K562 (cell line): ENCODE data around the gene SLC25A33. TPM values are rescaled to one million over a fixed set of nuclear protein-coding genes. Genes with fewer than 3 reads are reported as not detected.

Source experiments
- ATAC-seq: fragments of 200-7000 bp; cut with Tn5 transposase; 3 replicates; pipeline ENCODE4 v1.9.1; 2020; ENCODE audit warnings: moderate library complexity
- BruUV-seq: library from RNA; stranded (reverse); fragments of 400-500 nt; replicated peaks from 2 replicates; lab custom pipeline; 2021; lab: Mats Ljungman, UMichigan
- CTCF ChIA-PET: fragments of 300-600 bp; formaldehyde crosslinking; extraction: SDS; loops from one replicate; lab custom pipeline; 2021; ENCODE audit warnings: low intra/inter-chr PET ratio; lab: Yijun Ruan, JAX
- POLR2A ChIA-PET: fragments of 300-600, 350-650 bp; sonication (Branson Sonifier 250); formaldehyde crosslinking; extraction: SDS; loops from one replicate; lab custom pipeline; 2021; ENCODE audit warnings: antibody characterized with exemption, inconsistent platforms; lab: Yijun Ruan, JAX
- DNase-seq, 4 experiments: peaks; one replicate each; pipeline versions ENCODE4 v3.0.0 to v3.0.0-alpha.2; 2011 to 2018; ENCODE audit warnings: low spot score in 3 of 4, mixed read lengths in 3 of 4; ENCODE audit errors: extremely low read depth in 1 of 4
- FAIRE-seq: peaks from 2 replicates; lab custom pipeline; 2011; peaks lifted over from hg19 to GRCh38; lab: Jason Lieb, UNC
- H2AFZ ChIP-seq: 2 replicates; pipeline ENCODE4 v1.6.0; 2011; ENCODE audit warnings: low read depth, low read length, control low read depth, inconsistent platforms
- H3K27ac ChIP-seq: fragments of 200-600 bp; 3 replicates; pipeline ENCODE4 v1.8.0; 2011; ENCODE audit warnings: low read depth, mild to moderate bottlenecking, control low read depth, inconsistent platforms, low read length, moderate library complexity, mixed read lengths; ENCODE audit errors: extremely low read depth
- H3K27me3 ChIP-seq, 2 experiments: fragments of 300-600 bp in 1 of 2; 2 replicates in 1 of 2; 3 replicates in 1 of 2; pipeline versions ENCODE4 v1.6.0 to v1.8.0; 2011; ENCODE audit warnings: inconsistent platforms in 2 of 2, low read length in 2 of 2, mild to moderate bottlenecking in 1 of 2, mixed read lengths in 1 of 2, moderate library complexity in 1 of 2; ENCODE audit not compliant: control insufficient read depth in 2 of 2, insufficient read depth in 2 of 2
- H3K36me3 ChIP-seq: fragments of 300-600 bp; 3 replicates; pipeline ENCODE4 v1.8.0; 2011; ENCODE audit warnings: mild to moderate bottlenecking, low read length, inconsistent platforms; ENCODE audit not compliant: control insufficient read depth, insufficient read depth
- H3K4me1 ChIP-seq, 2 experiments: fragments of 200-600 bp in 1 of 2; replicated peaks in 1 of 2; 2 replicates in 1 of 2; 3 replicates in 1 of 2; pipeline versions ENCODE4 v1.5.1 to v1.8.0; 2011; ENCODE audit warnings: inconsistent platforms in 2 of 2, low read length in 2 of 2, mild to moderate bottlenecking in 1 of 2, mixed read lengths in 1 of 2, moderate library complexity in 1 of 2; ENCODE audit not compliant: control insufficient read depth in 2 of 2, insufficient read depth in 2 of 2
- H3K4me2 ChIP-seq: 2 replicates; pipeline ENCODE4 v1.6.1; 2011; ENCODE audit warnings: low read length, control low read depth, inconsistent platforms, mixed read lengths; ENCODE audit not compliant: insufficient read depth
- H3K4me3 ChIP-seq: fragments of 200-600 bp; sonication (generic), shearing (Covaris generic); 2 replicates; pipeline ENCODE4 v1.5.1; 2016; ENCODE audit warnings: control low read depth, inconsistent platforms
- H3K79me2 ChIP-seq: fragments of 200-600 bp; 3 replicates; pipeline ENCODE4 v1.8.0; 2011; ENCODE audit warnings: low read length, inconsistent platforms; ENCODE audit not compliant: control insufficient read depth, insufficient read depth
- H3K9ac ChIP-seq, 2 experiments: 2 replicates each; pipeline versions ENCODE4 v1.6.0 to v1.6.1; 2011; ENCODE audit warnings: low read depth in 2 of 2, low read length in 2 of 2, control low read depth in 1 of 2, inconsistent platforms in 1 of 2, mild to moderate bottlenecking in 1 of 2, mixed read lengths in 1 of 2; ENCODE audit not compliant: insufficient read depth in 1 of 2
- H3K9me1 ChIP-seq: one replicate; pipeline ENCODE4 v1.6.0; 2011; ENCODE audit warnings: inconsistent platforms, mild to moderate bottlenecking, low read length, moderate library complexity; ENCODE audit not compliant: control insufficient read depth, insufficient read depth
- H3K9me3 ChIP-seq: replicated peaks from 2 replicates; pipeline ENCODE4 v1.5.1; 2011; ENCODE audit warnings: low read depth, low read length, inconsistent platforms; ENCODE audit not compliant: control insufficient read depth, insufficient read depth
- H4K20me1 ChIP-seq: replicated peaks from 2 replicates; pipeline ENCODE4 v1.6.1; 2011; ENCODE audit warnings: low read length, inconsistent platforms, mixed read lengths; ENCODE audit not compliant: control insufficient read depth, insufficient read depth
- CHD2 ChIP-seq: IDR thresholded peaks from 2 replicates; pipeline ENCODE4 v1.6.1; 2011; ENCODE audit warnings: low read depth, low read length
- DMBX1 ChIP-seq: fragments of 250-450 bp; sonication (Bioruptor Pico); IDR thresholded peaks from 2 replicates; pipeline ENCODE4 v1.8.0; 2022; ENCODE audit warnings: inconsistent platforms, mild to moderate bottlenecking, moderate library complexity, borderline replicate concordance
- KAT7 ChIP-seq: sonication (generic); formaldehyde crosslinking; IDR thresholded peaks from 2 replicates; pipeline ENCODE4 v1.8.0; 2022; ENCODE audit warnings: missing genetic modification reagents, mild to moderate bottlenecking, borderline replicate concordance
- NR2F6 ChIP-seq: fragments of 450-650 bp; formaldehyde crosslinking; IDR thresholded peaks from 2 replicates; pipeline ENCODE4 v1.4.0; 2020; ENCODE audit warnings: mild to moderate bottlenecking
- NR3C1 ChIP-seq: sonication (generic); formaldehyde crosslinking; IDR thresholded peaks from 2 replicates; pipeline ENCODE4 v1.8.1; 2022; ENCODE audit warnings: missing genetic modification reagents
- POLR2A ChIP-seq: fragments of 450-650 bp; conservative IDR thresholded peaks from 2 replicates; pipeline ENCODE4 v1.6.1; 2016
- RBM25 ChIP-seq: fragments of 200-400 bp; formaldehyde crosslinking; IDR thresholded peaks from 2 replicates; pipeline ENCODE4 v1.6.1; 2018; ENCODE audit warnings: low read length, low read depth, moderate library complexity; ENCODE audit not compliant: severe bottlenecking
- SIX5 ChIP-seq, 2 experiments: IDR thresholded peaks; 2 replicates each; pipeline ENCODE4 v1.6.1; 2011; ENCODE audit warnings: low read length in 2 of 2, borderline replicate concordance in 1 of 2, low read depth in 1 of 2, mild to moderate bottlenecking in 1 of 2, moderate library complexity in 1 of 2; ENCODE audit not compliant: insufficient read depth in 1 of 2
- SLC30A9 ChIP-seq: fragments of 250-450 bp; sonication (Bioruptor Pico); IDR thresholded peaks from 2 replicates; pipeline ENCODE4 v1.8.0; 2022; ENCODE audit warnings: mild to moderate bottlenecking, moderate library complexity
- SMAD4 ChIP-seq: fragments of 250-450 bp; sonication (Bioruptor Pico); conservative IDR thresholded peaks from 2 replicates; pipeline ENCODE4 v1.8.0; 2021; ENCODE audit warnings: inconsistent platforms, mild to moderate bottlenecking, moderate library complexity
- TAF1 ChIP-seq: IDR thresholded peaks from 2 replicates; pipeline ENCODE4 v1.6.1; 2011; ENCODE audit warnings: mild to moderate bottlenecking, low read length, moderate library complexity; ENCODE audit not compliant: insufficient read depth, control insufficient read depth, severe bottlenecking; ENCODE audit errors: extremely low read depth
- TAF15 ChIP-seq: fragments of 200-400 bp; formaldehyde crosslinking; IDR thresholded peaks from 2 replicates; pipeline ENCODE4 v1.6.1; 2017; ENCODE audit warnings: mild to moderate bottlenecking, low read depth, low read length, moderate library complexity
- TAF9B ChIP-seq: fragments of 450-650 bp; IDR thresholded peaks from 2 replicates; pipeline ENCODE4 v1.6.1; 2018; ENCODE audit warnings: mild to moderate bottlenecking; ENCODE audit not compliant: partially characterized antibody
- TEAD4 ChIP-seq, 2 experiments: sonication (generic) in 1 of 2; formaldehyde crosslinking in 1 of 2; IDR thresholded peaks; 2 replicates each; pipeline versions ENCODE4 v1.6.1 to v1.8.0; 2012 to 2022; ENCODE audit warnings: borderline replicate concordance in 1 of 2, inconsistent platforms in 1 of 2, low read length in 1 of 2, mild to moderate bottlenecking in 1 of 2, missing genetic modification reagents in 1 of 2
- ZNF121 ChIP-seq: sonication (generic); formaldehyde crosslinking; conservative IDR thresholded peaks from 2 replicates; pipeline ENCODE4 v1.8.0; 2022; ENCODE audit warnings: missing genetic modification reagents
- WGBS: fragments of 100-300 bp; shearing (Covaris generic); methylation state at CpG from one replicate; pipeline ENCODE4 v1.1.6; 2016; ENCODE audit warnings: low coverage, mixed read lengths; ENCODE audit not compliant: insufficient coverage; ENCODE audit errors: missing lambda C conversion rate; 5-methylcytosine and 5-hydroxymethylcytosine counted together
- in situ Hi-C: fragments of 300-500 bp; cut with MboI; formaldehyde crosslinking; loops from 4 replicates; pipeline ENCODE4 v1.15.0; 2018; ENCODE audit warnings: inconsistent platforms, mixed read lengths
- intact Hi-C: fragments of 100-400 bp; cut with micrococcal nuclease; formaldehyde crosslinking; loops from 2 replicates; pipeline ENCODE4 v1.14.2; 2022
- polyA plus RNA-seq, 8 experiments: library from polyadenylated mRNA; depleted of rRNA in 4 of 8; stranded (reverse) in 5 of 8; unstranded in 3 of 8; fragments of >200 nt; fragmentation: Nextera tagmentation in 2 of 8; fragmentation: Illumina TruSeq in 1 of 8; extraction: Ambion mirVana in 2 of 8; extraction: Trizol in 1 of 8; gene quantifications; 2 replicates each; pipeline versions ENCODE4 v1.2.1 to v1.2.3, GENCODE V29; 2011 to 2014; ENCODE audit warnings: inconsistent platforms in 1 of 8, missing spikeins in 1 of 8
- total RNA-seq, 7 experiments: library from RNA; depleted of rRNA in 6 of 7; stranded (reverse); fragments of >200 nt in 6 of 7; fragmentation: Illumina TruSeq in 2 of 7; extraction: Trizol in 2 of 7; gene quantifications; 2 replicates each; pipeline versions ENCODE4 v1.2.1 to v1.2.3, GENCODE V29; 2011 to 2021; ENCODE audit warnings: low replicate concordance in 1 of 7
- TF ChIP-seq, protein P1 (sequence below), 2 experiments: fragments of 450-650 bp; conservative IDR thresholded peaks; 2 replicates each; pipeline ENCODE4 v1.6.1; 2017; ENCODE audit warnings: mild to moderate bottlenecking in 2 of 2, moderate library complexity in 2 of 2
- TF ChIP-seq, protein P2 (sequence below): fragments of 450-650 bp; formaldehyde crosslinking; IDR thresholded peaks from 2 replicates; pipeline ENCODE4 v1.4.0; 2020; ENCODE audit warnings: mild to moderate bottlenecking, moderate library complexity
- TF ChIP-seq, protein P3 (sequence below): sonication (generic); formaldehyde crosslinking; IDR thresholded peaks from 2 replicates; pipeline ENCODE4 v1.8.1; 2023; ENCODE audit warnings: mild to moderate bottlenecking, missing genetic modification reagents

SLC25A33 gene
- total and polyA plus RNA-seq, 9 of the 15 experiments (the other 6 are each of a cell fraction or from before 2014, with no cell fraction given), result 3.2 to 23.5 (median 17.5) TPM

GRCh38 chr1:9530320-9530719, 8.9 kb upstream of the SLC25A33 start:
- ChIA-PET POLR2A (interaction anchor here (0.8 to 1.7 kb wide), 5 partner anchors 7 to 21 kb away, joined by 3 to 9 read pairs (median 3); partner anchors contain the start of gene SLC25A33), CTCF (no interaction called here)
- Histone ChIP-seq H3K4me2 (no peak overlapping the region), H3K79me2 (no peaks in the 10 kb centered on the region), H3K9ac (no peak overlapping the region), H3K36me3 (no peaks in the 10 kb centered on the region), H3K4me3 (no peak overlapping the region), H3K27me3 (no peaks in the 10 kb centered on the region), H3K27ac (no peak overlapping the region), H2AFZ (no peak overlapping the region), H4K20me1 (no peaks in the 10 kb centered on the region), H3K9me1 (no peaks in the 10 kb centered on the region), H3K4me1 (peaks cover 0 to 8% of the 10 kb centered on the region in 2 experiments; a peak in 3 of 5 replicates), H3K9me3 (no peaks in the 10 kb centered on the region)
- DNase-seq, result no peak
- 88% methylated on average over 4 of the region's 4 CpGs for WGBS
- intact Hi-C loops, result no loop called here
- no peak for ATAC-seq
- in situ Hi-C loops, result no loop called here
- no TSS peak for BruUV-seq
- FAIRE-seq, result no peak
- TF ChIP-seq RBM25, result peak; percentile 87
- TF ChIP-seq, protein P1, sequence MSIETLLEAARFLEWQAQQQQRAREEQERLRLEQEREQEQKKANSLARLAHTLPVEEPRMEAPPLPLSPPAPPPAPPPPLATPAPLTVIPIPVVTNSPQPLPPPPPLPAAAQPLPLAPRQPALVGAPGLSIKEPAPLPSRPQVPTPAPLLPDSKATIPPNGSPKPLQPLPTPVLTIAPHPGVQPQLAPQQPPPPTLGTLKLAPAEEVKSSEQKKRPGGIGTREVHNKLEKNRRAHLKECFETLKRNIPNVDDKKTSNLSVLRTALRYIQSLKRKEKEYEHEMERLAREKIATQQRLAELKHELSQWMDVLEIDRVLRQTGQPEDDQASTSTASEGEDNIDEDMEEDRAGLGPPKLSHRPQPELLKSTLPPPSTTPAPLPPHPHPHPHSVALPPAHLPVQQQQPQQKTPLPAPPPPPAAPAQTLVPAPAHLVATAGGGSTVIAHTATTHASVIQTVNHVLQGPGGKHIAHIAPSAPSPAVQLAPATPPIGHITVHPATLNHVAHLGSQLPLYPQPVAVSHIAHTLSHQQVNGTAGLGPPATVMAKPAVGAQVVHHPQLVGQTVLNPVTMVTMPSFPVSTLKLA (conservative IDR thresholded peaks at IDR 0.05), result no peak
- TF ChIP-seq DMBX1 (CRISPR knock-in tag), result no peak
- no peak for TF ChIP-seq SMAD4 (CRISPR knock-in tag)
- TF ChIP-seq, protein P2, sequence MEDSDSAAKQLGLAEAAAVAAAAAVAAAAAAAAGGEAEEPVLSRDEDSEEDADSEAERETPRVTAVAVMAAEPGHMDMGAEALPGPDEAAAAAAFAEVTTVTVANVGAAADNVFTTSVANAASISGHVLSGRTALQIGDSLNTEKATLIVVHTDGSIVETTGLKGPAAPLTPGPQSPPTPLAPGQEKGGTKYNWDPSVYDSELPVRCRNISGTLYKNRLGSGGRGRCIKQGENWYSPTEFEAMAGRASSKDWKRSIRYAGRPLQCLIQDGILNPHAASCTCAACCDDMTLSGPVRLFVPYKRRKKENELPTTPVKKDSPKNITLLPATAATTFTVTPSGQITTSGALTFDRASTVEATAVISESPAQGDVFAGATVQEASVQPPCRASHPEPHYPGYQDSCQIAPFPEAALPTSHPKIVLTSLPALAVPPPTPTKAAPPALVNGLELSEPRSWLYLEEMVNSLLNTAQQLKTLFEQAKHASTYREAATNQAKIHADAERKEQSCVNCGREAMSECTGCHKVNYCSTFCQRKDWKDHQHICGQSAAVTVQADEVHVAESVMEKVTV, result no peak
- no peak for TF ChIP-seq TAF9B
- TF ChIP-seq SIX5 (IDR thresholded peaks at IDR 0.05; ENCODE audit: borderline replicate concordance in 1 of 2, insufficient read depth in 1 of 2, low read depth in 1 of 2, low read length in 2 of 2), result no peak
- no peak for TF ChIP-seq SLC30A9 (CRISPR knock-in tag)
- no peak for TF ChIP-seq TAF1
- TF ChIP-seq ZNF121 (CRISPR knock-in tag), result 0 out of 2 replicates have a peak, but pooled peaks have one; percentile 5
- no peak for TF ChIP-seq NR3C1
- TF ChIP-seq TEAD4 (IDR thresholded peaks at IDR 0.05; ENCODE audit: low read length), result no peak
- no peak for TF ChIP-seq TEAD4 (CRISPR knock-in tag; IDR thresholded peaks at IDR 0.05; ENCODE audit: borderline replicate concordance)
- no peak for TF ChIP-seq POLR2A
- TF ChIP-seq NR2F6 (CRISPR knock-in tag), result no peak
- no peak for TF ChIP-seq CHD2
- TF ChIP-seq KAT7 (CRISPR knock-in tag), result no peak
- TF ChIP-seq, protein P3, sequence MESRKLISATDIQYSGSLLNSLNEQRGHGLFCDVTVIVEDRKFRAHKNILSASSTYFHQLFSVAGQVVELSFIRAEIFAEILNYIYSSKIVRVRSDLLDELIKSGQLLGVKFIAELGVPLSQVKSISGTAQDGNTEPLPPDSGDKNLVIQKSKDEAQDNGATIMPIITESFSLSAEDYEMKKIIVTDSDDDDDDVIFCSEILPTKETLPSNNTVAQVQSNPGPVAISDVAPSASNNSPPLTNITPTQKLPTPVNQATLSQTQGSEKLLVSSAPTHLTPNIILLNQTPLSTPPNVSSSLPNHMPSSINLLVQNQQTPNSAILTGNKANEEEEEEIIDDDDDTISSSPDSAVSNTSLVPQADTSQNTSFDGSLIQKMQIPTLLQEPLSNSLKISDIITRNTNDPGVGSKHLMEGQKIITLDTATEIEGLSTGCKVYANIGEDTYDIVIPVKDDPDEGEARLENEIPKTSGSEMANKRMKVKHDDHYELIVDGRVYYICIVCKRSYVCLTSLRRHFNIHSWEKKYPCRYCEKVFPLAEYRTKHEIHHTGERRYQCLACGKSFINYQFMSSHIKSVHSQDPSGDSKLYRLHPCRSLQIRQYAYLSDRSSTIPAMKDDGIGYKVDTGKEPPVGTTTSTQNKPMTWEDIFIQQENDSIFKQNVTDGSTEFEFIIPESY, result peak; percentile 97
- no peak for TF ChIP-seq TAF15
